ENCODE measurements around the gene TMSB10. TPM values are rescaled to one million over a fixed set of nuclear protein-coding genes. Genes with fewer than 3 reads are reported as not detected.

The TMSB10 gene
- total RNA-seq (2013) = 8,539 TPM
- polyA plus RNA-seq (1,000 to 10,000 TPM; 5,130 to 7,914 (median 6,847) TPM), polyA minus RNA-seq (2,212 and 4,607 TPM in 2 replicates), total RNA-seq (282 to 878 (median 713) reads per million in 11 experiments)

GRCh38 chr2:84905181-84906107 is at the start of gene TMSB10:
TSS of gene TMSB10 (plus strand) at chr2:84905656.
- Histone ChIP-seq H3K4me3 (replicated peaks in 1 of 3; ENCODE audit: low read depth in 2 of 3, low read length in 3 of 3) (peak within 1 kb of the TSS; percentile 82 to 99 (median 88)), H3K9ac (ENCODE audit: insufficient read depth, low read length, poor library complexity, severe bottlenecking) (peak within 1 kb of the TSS; percentile 83), H3K9me3 (replicated peaks in 1 of 2; ENCODE audit: control insufficient read depth in 1 of 2, insufficient read depth in 1 of 2, low read length in 2 of 2) (no peaks in the 10 kb centered on the region), H3K4me1 (ENCODE audit: control insufficient read depth in 1 of 2, insufficient read depth in 2 of 2, low read length in 2 of 2) (peaks cover 52 to 62% of the 10 kb centered on the region in 2 donors), H4K20me1 (ENCODE audit: insufficient read depth, low read length) (peaks cover 21% of the 10 kb centered on the region), H3K79me2 (ENCODE audit: insufficient read depth, low read length) (peaks cover 30% of the 10 kb centered on the region), H3K4me2 (replicated peaks; ENCODE audit: extremely low read depth, low read length, poor library complexity, severe bottlenecking) (peak within 1 kb of the TSS; percentile 91), H3K27ac (ENCODE audit: low read depth in 1 of 2, low read length in 2 of 2) (peak within 1 kb of the TSS; percentile 79 to 85), H3K36me3 (replicated peaks in 1 of 2; ENCODE audit: control insufficient read depth in 1 of 2, insufficient read depth in 2 of 2, low read length in 2 of 2) (no peaks in the 10 kb centered on the region), H3K27me3 (ENCODE audit: control insufficient read depth in 2 of 2, insufficient read depth in 2 of 2, low read length in 2 of 2) (no peaks in the 10 kb centered on the region), H2AFZ (ENCODE audit: insufficient read depth, low read depth, low read length, poor library complexity, severe bottlenecking) (peak within 1 kb of the TSS; percentile 86)
- DNase-seq = peak; percentile 76 to 82 (median 81)
- peaks cover 64% of the 10 kb centered on the region for H3K4me1 Mint-ChIP-seq
- no peaks in the 10 kb centered on the region for H3K27me3 Mint-ChIP-seq (ENCODE audit: low read depth in 3 of 3)
- peaks cover 11 to 23% of the 10 kb centered on the region in 2 donors for H3K36me3 Mint-ChIP-seq
- H3K27ac Mint-ChIP-seq = peak within 1 kb of the TSS; percentile 88 to 96 (median 93)
- peaks cover 0 to 12% (median 3%) of the 10 kb centered on the region in 7 donors for H3K9me3 Mint-ChIP-seq
- WGBS (ENCODE audit: insufficient coverage) = under 1% methylated on average over 88 of the region's 94 CpGs
- peak; percentile 21 for TF ChIP-seq CTCF (IDR thresholded peaks at IDR 0.05)
- H3K4me3 Mint-ChIP-seq = peak within 1 kb of the TSS; percentile 94 to 96
- intact Hi-C loops (cut with micrococcal nuclease) = no loop called here

- no peak overlapping the region for H3K4me3 ChIP-seq (replicated peaks in 1 of 3; ENCODE audit: low read depth in 2 of 3, low read length in 3 of 3)
- no CpG with 5 or more reads among the region's 11 CpGs for WGBS (ENCODE audit: insufficient coverage)
- H4K20me1 ChIP-seq (ENCODE audit: insufficient read depth, low read length) = no peaks in the 10 kb centered on the region
- H3K79me2 ChIP-seq (ENCODE audit: insufficient read depth, low read length) = no peaks in the 10 kb centered on the region
- H3K36me3 ChIP-seq (replicated peaks in 1 of 2; ENCODE audit: control insufficient read depth in 1 of 2, insufficient read depth in 2 of 2, low read length in 2 of 2) = no peaks in the 10 kb centered on the region
- no peak for DNase-seq
- peaks cover 19 to 28% (median 21%) of the 10 kb centered on the region in 7 donors for H3K9me3 Mint-ChIP-seq
- peaks cover 19 to 21% of the 10 kb centered on the region in 2 donors for H3K9me3 ChIP-seq (replicated peaks in 1 of 2; ENCODE audit: control insufficient read depth in 1 of 2, insufficient read depth in 1 of 2, low read length in 2 of 2)
- no peak overlapping the region for H3K27ac ChIP-seq (ENCODE audit: low read depth in 1 of 2, low read length in 2 of 2)
- TF ChIP-seq CTCF (IDR thresholded peaks at IDR 0.05) = no peak
- peaks cover 4 to 5% of the 10 kb centered on the region in 2 donors for H3K36me3 Mint-ChIP-seq
- peak overlapping the region in 1 of 7 donors; percentile 78 for H3K27ac Mint-ChIP-seq
- peaks cover 2 to 5% (median 3%) of the 10 kb centered on the region in 3 donors for H3K27me3 Mint-ChIP-seq (ENCODE audit: low read depth in 3 of 3)
- no peak overlapping the region for H2AFZ ChIP-seq (ENCODE audit: insufficient read depth, low read depth, low read length, poor library complexity, severe bottlenecking)
- H3K4me1 ChIP-seq (ENCODE audit: control insufficient read depth in 1 of 2, insufficient read depth in 2 of 2, low read length in 2 of 2) = peaks cover 21 to 25% of the 10 kb centered on the region in 2 donors
- H3K9ac ChIP-seq (ENCODE audit: insufficient read depth, low read length, poor library complexity, severe bottlenecking) = no peak overlapping the region
- no peak overlapping the region for H3K4me3 Mint-ChIP-seq
- H3K4me2 ChIP-seq (replicated peaks; ENCODE audit: extremely low read depth, low read length, poor library complexity, severe bottlenecking) = no peak overlapping the region
- intact Hi-C loops (cut with micrococcal nuclease) = no loop called here
- no peaks in the 10 kb centered on the region for H3K27me3 ChIP-seq (ENCODE audit: control insufficient read depth in 2 of 2, insufficient read depth in 2 of 2, low read length in 2 of 2)
- peaks cover 31% of the 10 kb centered on the region for H3K4me1 Mint-ChIP-seq
Measured at GRCh38 chr2:84855731-84856130, 49.7 kb upstream of the TMSB10 start.

Data from CD14-positive monocyte (primary cell).